ENCODE measurements around the gene UQCRC2.
"Not testable (repeated sequence)": the region's sequence is repeated elsewhere in the genome, so short reads cannot be mapped to it uniquely, and the experiment has no call there.

- not testable (repeated sequence) for TF ChIP-seq POLR2A (IDR thresholded peaks at IDR 0.05; ENCODE audit: extremely low read depth, insufficient read length); CTCF (IDR thresholded peaks at IDR 0.05; ENCODE audit: low read depth, low read length)
Observed at GRCh38 chr16:21932650-21933049, 20.5 kb upstream of the UQCRC2 start.

All from NB4 (cell line).